Endothelial cell of umbilical vein (primary cell): ENCODE data around the gene HMCN1. TPM values are rescaled to one million over a fixed set of nuclear protein-coding genes. Genes with fewer than 3 reads are reported as not detected.

Experiments
- BruUV-seq: library from RNA; stranded (reverse); fragments of 400-500 nt; replicated peaks from 2 replicates; lab custom pipeline; 2021; lab: Mats Ljungman, UMichigan
- CTCF ChIA-PET: fragments of 300-600, 350-600 bp; sonication (Branson Sonifier 250); formaldehyde crosslinking; loops from one replicate; lab custom pipeline; 2021; ENCODE audit warnings: antibody characterized with exemption, inconsistent platforms; lab: Charles Lee
- POLR2A ChIA-PET: fragments of 300-600, 350-600 bp; sonication (Branson Sonifier 250); formaldehyde crosslinking; loops from one replicate; lab custom pipeline; 2021; ENCODE audit warnings: antibody characterized with exemption, inconsistent platforms; lab: Charles Lee
- DNase-seq: peaks from one replicate; pipeline ENCODE4 v3.0.0-alpha.2; 2011; ENCODE audit warnings: low read depth, low spot score
- FAIRE-seq: peaks from 2 replicates; lab custom pipeline; 2011; peaks lifted over from hg19 to GRCh38; lab: Jason Lieb, UNC
- H2AFZ ChIP-seq: 2 replicates; pipeline ENCODE4 v1.6.0; 2012; ENCODE audit warnings: low read depth, low read length, control low read depth, inconsistent platforms
- H3K27ac ChIP-seq: 2 replicates; pipeline ENCODE4 v1.5.1; 2011; ENCODE audit warnings: low read depth, mild to moderate bottlenecking, control low read depth, low read length, moderate library complexity; ENCODE audit not compliant: insufficient read depth
- H3K27me3 ChIP-seq, 2 experiments: 2 replicates each; pipeline versions ENCODE4 v1.6.0 to v1.6.1; 2011; ENCODE audit warnings: low read length in 2 of 2, mixed read lengths in 1 of 2; ENCODE audit not compliant: control insufficient read depth in 2 of 2, insufficient read depth in 2 of 2
- H3K36me3 ChIP-seq, 2 experiments: 2 replicates in 1 of 2; 3 replicates in 1 of 2; pipeline ENCODE4 v1.5.1; 2011; ENCODE audit warnings: low read length in 2 of 2, mild to moderate bottlenecking in 1 of 2, moderate library complexity in 1 of 2; ENCODE audit not compliant: control insufficient read depth in 2 of 2, insufficient read depth in 2 of 2; ENCODE audit errors: extremely low read depth in 1 of 2
- H3K4me1 ChIP-seq: 3 replicates; pipeline ENCODE4 v1.5.1; 2011; ENCODE audit warnings: mild to moderate bottlenecking, low read length; ENCODE audit not compliant: control insufficient read depth, insufficient read depth; ENCODE audit errors: extremely low read depth
- H3K4me2 ChIP-seq: 2 replicates; pipeline ENCODE4 v1.6.1; 2011; ENCODE audit warnings: low read length, control low read depth, mixed read lengths; ENCODE audit not compliant: insufficient read depth
- H3K4me3 ChIP-seq, 3 experiments: fragments of 200-600 bp in 1 of 3; sonication (generic), shearing (Covaris generic) in 1 of 3; replicated peaks in 1 of 3; 2 replicates each; pipeline ENCODE4 v1.5.1; 2011 to 2016; ENCODE audit warnings: control low read depth in 3 of 3, low read length in 3 of 3, mild to moderate bottlenecking in 2 of 3, inconsistent platforms in 1 of 3, low read depth in 1 of 3, moderate library complexity in 1 of 3; ENCODE audit not compliant: insufficient read depth in 1 of 3
- H3K79me2 ChIP-seq: 2 replicates; pipeline ENCODE4 v1.6.0; 2012; ENCODE audit warnings: low read length, inconsistent platforms; ENCODE audit not compliant: control insufficient read depth, insufficient read depth
- H3K9ac ChIP-seq: replicated peaks from 2 replicates; pipeline ENCODE3; 2011; ENCODE audit warnings: low read length, control low read depth; ENCODE audit not compliant: insufficient read depth; ENCODE audit errors: extremely low read depth
- H3K9me1 ChIP-seq: replicated peaks from 3 replicates; pipeline ENCODE4 v1.6.0; 2011; ENCODE audit warnings: mild to moderate bottlenecking, low read length; ENCODE audit not compliant: control insufficient read depth, insufficient read depth; ENCODE audit errors: extremely low read depth
- H3K9me3 ChIP-seq: replicated peaks from 2 replicates; pipeline ENCODE4 v1.5.1; 2012; ENCODE audit warnings: low read length, inconsistent platforms; ENCODE audit not compliant: control insufficient read depth, insufficient read depth
- H4K20me1 ChIP-seq: replicated peaks from 2 replicates; pipeline ENCODE3; 2011; ENCODE audit warnings: mild to moderate bottlenecking, low read length; ENCODE audit not compliant: control insufficient read depth, insufficient read depth; ENCODE audit errors: extremely low read depth
- CTCF ChIP-seq, 2 donors: IDR thresholded peaks; 1 replicate in 1 of 2; 2 replicates in 1 of 2; pipeline ENCODE4 v1.5.1; 2011; ENCODE audit warnings: low read length in 2 of 2, mild to moderate bottlenecking in 2 of 2, moderate library complexity in 2 of 2, control low read depth in 1 of 2, inconsistent platforms in 1 of 2, low read depth in 1 of 2; ENCODE audit not compliant: insufficient read depth in 1 of 2; ENCODE audit errors: extremely low read depth in 1 of 2
- EZH2 ChIP-seq: IDR thresholded peaks from 2 replicates; pipeline ENCODE4 v1.6.1; 2012; ENCODE audit warnings: borderline replicate concordance, low read depth, mild to moderate bottlenecking, moderate library complexity, low read length, inconsistent platforms; ENCODE audit not compliant: severe bottlenecking
- FOS ChIP-seq: IDR thresholded peaks from 2 replicates; pipeline ENCODE4 v1.6.1; 2011; ENCODE audit warnings: mild to moderate bottlenecking, low read length, moderate library complexity, borderline replicate concordance; ENCODE audit not compliant: insufficient read depth
- GATA2 ChIP-seq: IDR thresholded peaks from 2 replicates; pipeline ENCODE4 v1.7.0; 2011; ENCODE audit warnings: low read depth, mild to moderate bottlenecking, moderate library complexity, mixed read lengths, low read length; ENCODE audit not compliant: insufficient read length, insufficient read depth
- JUN ChIP-seq: IDR thresholded peaks from 2 replicates; pipeline ENCODE4 v1.6.1; 2011; ENCODE audit warnings: borderline replicate concordance, low read depth; ENCODE audit not compliant: insufficient read length, insufficient read depth
- MAX ChIP-seq: IDR thresholded peaks from 2 replicates; pipeline ENCODE4 v1.6.1; 2011; ENCODE audit not compliant: insufficient read depth, insufficient read length
- MYC ChIP-seq: IDR thresholded peaks from one replicate; pipeline ENCODE4 v1.6.1; 2011; ENCODE audit warnings: mild to moderate bottlenecking, low read depth, low read length
- POLR2A ChIP-seq: IDR thresholded peaks from 2 replicates; pipeline ENCODE4 v1.6.1; 2012; ENCODE audit warnings: low read depth, mild to moderate bottlenecking, control low read depth, low read length
- POLR2AphosphoS5 ChIP-seq: IDR thresholded peaks from 2 replicates; pipeline ENCODE4 v1.6.1; 2012; ENCODE audit warnings: low read depth, mild to moderate bottlenecking, control low read depth, low read length, moderate library complexity; ENCODE audit not compliant: insufficient read depth
- dilution Hi-C: fragments of 300-500 bp; cut with MboI; formaldehyde crosslinking; loops from one replicate; pipeline ENCODE4 v1.15.0; 2019; ENCODE audit warnings: low sequenced_read_pairs; ENCODE audit not compliant: extremely low pct_ligation_motif_present
- intact Hi-C: fragments of 100-400 bp; cut with micrococcal nuclease; formaldehyde crosslinking; loops from one replicate; pipeline ENCODE4 v1.10.0; 2022
- polyA plus RNA-seq, 4 experiments: library from polyadenylated mRNA; depleted of rRNA in 3 of 4; stranded (reverse) in 3 of 4; unstranded in 1 of 4; fragments of >200 nt; gene quantifications; 2 replicates each; pipeline versions ENCODE4 v1.2.1 to v1.2.3, GENCODE V29; 2011 to 2012; ENCODE audit warnings: missing spikeins in 1 of 4
- total RNA-seq: library from RNA; stranded (reverse); gene quantifications from 2 replicates; pipeline ENCODE4 v1.2.3, GENCODE V29; 2021

The HMCN1 gene
- total and polyA plus RNA-seq, 2 donors (not counting 3 experiments of a cell fraction or from before 2014, with no cell fraction given): 10.3 to 16.0 TPM

- CTCF ChIA-PET: no interaction called here
- Histone ChIP-seq H3K79me2 (no peaks in the 10 kb centered on the region), H3K27me3 (no peaks in the 10 kb centered on the region), H3K9me1 (no peaks in the 10 kb centered on the region), H3K9ac (no peak overlapping the region), H2AFZ (no peak overlapping the region), H3K4me1 (no peaks in the 10 kb centered on the region), H4K20me1 (no peaks in the 10 kb centered on the region), H3K4me3 (no peak overlapping the region), H3K9me3 (no peaks in the 10 kb centered on the region), H3K4me2 (no peak overlapping the region), H3K36me3 (no peaks in the 10 kb centered on the region), H3K27ac (no peak overlapping the region)
- DNase-seq (no peak), FAIRE-seq (no peak)
- TF ChIP-seq GATA2 (no peak), POLR2AphosphoS5 (no peak), FOS (no peak), MYC (no peak)
- no TSS peak for BruUV-seq
- POLR2A ChIA-PET: interaction anchor here (0.6 kb wide), 1 partner anchor 263 kb away, joined by 8 read pairs; no protein-coding TSS in a partner anchor
- dilution Hi-C loops (no loop called here), intact Hi-C loops (no loop called here)
These were observed 240.4 kb downstream of the HMCN1 start for GRCh38 chr1:185974367-185975170.

GRCh38 chr1:185980891-185981290 is 246.7 kb downstream of the HMCN1 start:
- H3K4me1 ChIP-seq: no peaks in the 10 kb centered on the region
- no peaks in the 10 kb centered on the region for H3K36me3 ChIP-seq
- H3K27ac ChIP-seq: no peak overlapping the region
- H4K20me1 ChIP-seq: no peaks in the 10 kb centered on the region
- H3K9me1 ChIP-seq: no peaks in the 10 kb centered on the region
- no peaks in the 10 kb centered on the region for H3K79me2 ChIP-seq
- FAIRE-seq (no peak), DNase-seq (no peak)
- intact Hi-C loops (no loop called here), dilution Hi-C loops (no loop called here)
- H3K4me2 ChIP-seq: no peak overlapping the region
- H2AFZ ChIP-seq: no peak overlapping the region
- ChIA-PET POLR2A (no interaction called here), CTCF (interaction anchor here (0.8 kb wide), 1 partner anchor 9 kb away, joined by 3 read pairs; no protein-coding TSS in a partner anchor)
- H3K27me3 ChIP-seq: no peaks in the 10 kb centered on the region
- TF ChIP-seq CTCF (IDR thresholded peaks at IDR 0.05; ENCODE audit: extremely low read depth in 1 of 2, insufficient read depth in 1 of 2, low read depth in 1 of 2, low read length in 2 of 2) (no peak), FOS (no peak), EZH2 (no peak), MAX (no peak), POLR2A (no peak), MYC (no peak), GATA2 (no peak), POLR2AphosphoS5 (no peak), JUN (no peak)
- H3K4me3 ChIP-seq: no peak overlapping the region
- H3K9me3 ChIP-seq: no peaks in the 10 kb centered on the region
- no TSS peak for BruUV-seq
- H3K9ac ChIP-seq: no peak overlapping the region
